ENCODE data around the gene TSHZ1.

- TF ChIP-seq CTCF (IDR thresholded peaks at IDR 0.05) (no peak), POLR2A (IDR thresholded peaks at IDR 0.05) (no peak)
Observed at GRCh38 chr18:75228967-75229366, 18.4 kb downstream of the TSHZ1 start.

All from esophagus squamous epithelium (tissue), 4 donors.